ENCODE data around the gene AP4B1.

GRCh38 chr1:113912594-113913311, 8.2 kb upstream of the AP4B1 start:
- TF ChIP-seq GATA2 (CRISPR knock-in tag; IDR thresholded peaks at IDR 0.05) (no peak), MAFF (IDR thresholded peaks at IDR 0.05; ENCODE audit: low read length) (no peak), CEBPB (tag; IDR thresholded peaks at IDR 0.05) (no peak), BHLHE40 (IDR thresholded peaks at IDR 0.05; ENCODE audit: low read length) (no peak), PURB (CRISPR knock-in tag; IDR thresholded peaks at IDR 0.05; ENCODE audit: low read depth) (no peak), SIN3B (IDR thresholded peaks at IDR 0.05; ENCODE audit: low read depth) (no peak), EGR1 (conservative IDR thresholded peaks at IDR 0.05) (no peak)
- TF ChIP-seq, protein P1, sequence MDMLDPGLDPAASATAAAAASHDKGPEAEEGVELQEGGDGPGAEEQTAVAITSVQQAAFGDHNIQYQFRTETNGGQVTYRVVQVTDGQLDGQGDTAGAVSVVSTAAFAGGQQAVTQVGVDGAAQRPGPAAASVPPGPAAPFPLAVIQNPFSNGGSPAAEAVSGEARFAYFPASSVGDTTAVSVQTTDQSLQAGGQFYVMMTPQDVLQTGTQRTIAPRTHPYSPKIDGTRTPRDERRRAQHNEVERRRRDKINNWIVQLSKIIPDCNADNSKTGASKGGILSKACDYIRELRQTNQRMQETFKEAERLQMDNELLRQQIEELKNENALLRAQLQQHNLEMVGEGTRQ (CRISPR knock-in tag; IDR thresholded peaks at IDR 0.05), result no peak

Measured in K562 (cell line).